K562 (cell line): ENCODE data around the gene PGAM2. TPM values are rescaled to one million over a fixed set of nuclear protein-coding genes. Genes with fewer than 3 reads are reported as not detected.

Source experiments
- ATAC-seq: fragments of 200-7000 bp; cut with Tn5 transposase; 3 replicates; pipeline ENCODE4 v1.9.1; 2020; ENCODE audit warnings: moderate library complexity
- BruUV-seq: library from RNA; stranded (reverse); fragments of 400-500 nt; replicated peaks from 2 replicates; lab custom pipeline; 2021; lab: Mats Ljungman, UMichigan
- CTCF ChIA-PET: fragments of 300-600 bp; formaldehyde crosslinking; extraction: SDS; loops from one replicate; lab custom pipeline; 2021; ENCODE audit warnings: low intra/inter-chr PET ratio; lab: Yijun Ruan, JAX
- POLR2A ChIA-PET: fragments of 300-600, 350-650 bp; sonication (Branson Sonifier 250); formaldehyde crosslinking; extraction: SDS; loops from one replicate; lab custom pipeline; 2021; ENCODE audit warnings: antibody characterized with exemption, inconsistent platforms; lab: Yijun Ruan, JAX
- DNase-seq, 4 experiments: peaks; one replicate each; pipeline versions ENCODE4 v3.0.0 to v3.0.0-alpha.2; 2011 to 2018; ENCODE audit warnings: low spot score in 3 of 4, mixed read lengths in 3 of 4; ENCODE audit errors: extremely low read depth in 1 of 4
- FAIRE-seq: peaks from 2 replicates; lab custom pipeline; 2011; peaks lifted over from hg19 to GRCh38; lab: Jason Lieb, UNC
- H2AFZ ChIP-seq: 2 replicates; pipeline ENCODE4 v1.6.0; 2011; ENCODE audit warnings: low read depth, low read length, control low read depth, inconsistent platforms
- H3K27ac ChIP-seq: fragments of 200-600 bp; 3 replicates; pipeline ENCODE4 v1.8.0; 2011; ENCODE audit warnings: low read depth, mild to moderate bottlenecking, control low read depth, inconsistent platforms, low read length, moderate library complexity, mixed read lengths; ENCODE audit errors: extremely low read depth
- H3K27me3 ChIP-seq, 2 experiments: fragments of 300-600 bp in 1 of 2; 2 replicates in 1 of 2; 3 replicates in 1 of 2; pipeline versions ENCODE4 v1.6.0 to v1.8.0; 2011; ENCODE audit warnings: inconsistent platforms in 2 of 2, low read length in 2 of 2, mild to moderate bottlenecking in 1 of 2, mixed read lengths in 1 of 2, moderate library complexity in 1 of 2; ENCODE audit not compliant: control insufficient read depth in 2 of 2, insufficient read depth in 2 of 2
- H3K36me3 ChIP-seq: fragments of 300-600 bp; 3 replicates; pipeline ENCODE4 v1.8.0; 2011; ENCODE audit warnings: mild to moderate bottlenecking, low read length, inconsistent platforms; ENCODE audit not compliant: control insufficient read depth, insufficient read depth
- H3K4me1 ChIP-seq, 2 experiments: fragments of 200-600 bp in 1 of 2; replicated peaks in 1 of 2; 2 replicates in 1 of 2; 3 replicates in 1 of 2; pipeline versions ENCODE4 v1.5.1 to v1.8.0; 2011; ENCODE audit warnings: inconsistent platforms in 2 of 2, low read length in 2 of 2, mild to moderate bottlenecking in 1 of 2, mixed read lengths in 1 of 2, moderate library complexity in 1 of 2; ENCODE audit not compliant: control insufficient read depth in 2 of 2, insufficient read depth in 2 of 2
- H3K4me2 ChIP-seq: 2 replicates; pipeline ENCODE4 v1.6.1; 2011; ENCODE audit warnings: low read length, control low read depth, inconsistent platforms, mixed read lengths; ENCODE audit not compliant: insufficient read depth
- H3K4me3 ChIP-seq: fragments of 200-600 bp; sonication (generic), shearing (Covaris generic); 2 replicates; pipeline ENCODE4 v1.5.1; 2016; ENCODE audit warnings: control low read depth, inconsistent platforms
- H3K79me2 ChIP-seq: fragments of 200-600 bp; 3 replicates; pipeline ENCODE4 v1.8.0; 2011; ENCODE audit warnings: low read length, inconsistent platforms; ENCODE audit not compliant: control insufficient read depth, insufficient read depth
- H3K9ac ChIP-seq, 2 experiments: 2 replicates each; pipeline versions ENCODE4 v1.6.0 to v1.6.1; 2011; ENCODE audit warnings: low read depth in 2 of 2, low read length in 2 of 2, control low read depth in 1 of 2, inconsistent platforms in 1 of 2, mild to moderate bottlenecking in 1 of 2, mixed read lengths in 1 of 2; ENCODE audit not compliant: insufficient read depth in 1 of 2
- H3K9me1 ChIP-seq: one replicate; pipeline ENCODE4 v1.6.0; 2011; ENCODE audit warnings: inconsistent platforms, mild to moderate bottlenecking, low read length, moderate library complexity; ENCODE audit not compliant: control insufficient read depth, insufficient read depth
- H3K9me3 ChIP-seq: replicated peaks from 2 replicates; pipeline ENCODE4 v1.5.1; 2011; ENCODE audit warnings: low read depth, low read length, inconsistent platforms; ENCODE audit not compliant: control insufficient read depth, insufficient read depth
- H4K20me1 ChIP-seq: replicated peaks from 2 replicates; pipeline ENCODE4 v1.6.1; 2011; ENCODE audit warnings: low read length, inconsistent platforms, mixed read lengths; ENCODE audit not compliant: control insufficient read depth, insufficient read depth
- NFIC ChIP-seq: fragments of 450-650 bp; IDR thresholded peaks from 2 replicates; pipeline ENCODE4 v1.6.1; 2017; ENCODE audit warnings: mild to moderate bottlenecking, inconsistent platforms
- POLR2G ChIP-seq: fragments of 200-400 bp; formaldehyde crosslinking; IDR thresholded peaks from 2 replicates; pipeline ENCODE4 v1.6.1; 2017; ENCODE audit warnings: low read depth, mild to moderate bottlenecking, antibody characterized with exemption, low read length, moderate library complexity
- RBFOX2 ChIP-seq: fragments of 200-400 bp; formaldehyde crosslinking; IDR thresholded peaks from 2 replicates; pipeline ENCODE4 v1.6.1; 2017; ENCODE audit warnings: low read depth, mild to moderate bottlenecking, low read length, moderate library complexity
- RBM14 ChIP-seq: fragments of 200-400 bp; formaldehyde crosslinking; IDR thresholded peaks from 2 replicates; pipeline ENCODE4 v1.6.1; 2018; ENCODE audit warnings: low read depth, mild to moderate bottlenecking, low read length, moderate library complexity, borderline replicate concordance; ENCODE audit not compliant: insufficient read depth
- WGBS: fragments of 100-300 bp; shearing (Covaris generic); methylation state at CpG from one replicate; pipeline ENCODE4 v1.1.6; 2016; ENCODE audit warnings: low coverage, mixed read lengths; ENCODE audit not compliant: insufficient coverage; ENCODE audit errors: missing lambda C conversion rate; 5-methylcytosine and 5-hydroxymethylcytosine counted together
- in situ Hi-C: fragments of 300-500 bp; cut with MboI; formaldehyde crosslinking; loops from 4 replicates; pipeline ENCODE4 v1.15.0; 2018; ENCODE audit warnings: inconsistent platforms, mixed read lengths
- intact Hi-C: fragments of 100-400 bp; cut with micrococcal nuclease; formaldehyde crosslinking; loops from 2 replicates; pipeline ENCODE4 v1.14.2; 2022
- polyA plus RNA-seq, 8 experiments: library from polyadenylated mRNA; depleted of rRNA in 4 of 8; stranded (reverse) in 5 of 8; unstranded in 3 of 8; fragments of >200 nt; fragmentation: Nextera tagmentation in 2 of 8; fragmentation: Illumina TruSeq in 1 of 8; extraction: Ambion mirVana in 2 of 8; extraction: Trizol in 1 of 8; gene quantifications; 2 replicates each; pipeline versions ENCODE4 v1.2.1 to v1.2.3, GENCODE V29; 2011 to 2014; ENCODE audit warnings: inconsistent platforms in 1 of 8, missing spikeins in 1 of 8
- total RNA-seq, 7 experiments: library from RNA; depleted of rRNA in 6 of 7; stranded (reverse); fragments of >200 nt in 6 of 7; fragmentation: Illumina TruSeq in 2 of 7; extraction: Trizol in 2 of 7; gene quantifications; 2 replicates each; pipeline versions ENCODE4 v1.2.1 to v1.2.3, GENCODE V29; 2011 to 2021; ENCODE audit warnings: low replicate concordance in 1 of 7

Gene PGAM2
- total and polyA plus RNA-seq, 9 of the 15 experiments (the other 6 are each of a cell fraction or from before 2014, with no cell fraction given): not detected

GRCh38 chr7:44062180-44062902 lies 3.0 kb downstream of the PGAM2 start:
- Histone ChIP-seq H3K4me2 (no peak overlapping the region), H3K4me1 (peaks cover 0 to 32% of the 10 kb centered on the region in 2 experiments; a peak in 3 of 5 replicates), H3K79me2 (no peaks in the 10 kb centered on the region), H4K20me1 (peaks cover 11% of the 10 kb centered on the region; the same call in 1 of the 2 replicates), H3K36me3 (peaks cover 46% of the 10 kb centered on the region; the same call in 2 of the 3 replicates), H3K27ac (no peak overlapping the region), H2AFZ (no peak overlapping the region), H3K9me1 (no peaks in the 10 kb centered on the region), H3K4me3 (no peak overlapping the region), H3K9ac (peak overlapping the region in 1 of 2 experiments; percentile 64; a peak in 1 of 4 replicates), H3K9me3 (no peaks in the 10 kb centered on the region), H3K27me3 (peaks cover 0 to 5% of the 10 kb centered on the region in 2 experiments; a peak in 1 of 5 replicates)
- POLR2A ChIA-PET: interaction anchor here (0.7 to 0.8 kb wide), 2 partner anchors 13 to 16 kb away, joined by 3 to 4 read pairs; no protein-coding TSS in a partner anchor
- CTCF ChIA-PET: no interaction called here
- no peak for FAIRE-seq
- BruUV-seq: no TSS peak
- TF ChIP-seq POLR2G (peak; percentile 59), RBFOX2 (0 out of 2 replicates have a peak, but pooled peaks have one; percentile 32), RBM14 (no peak), NFIC (0 out of 2 replicates have a peak, but pooled peaks have one; percentile 12)
- no peak for DNase-seq
- no peak for ATAC-seq
- intact Hi-C loops: no loop called here
- 90% methylated on average over 10 of the region's 11 CpGs for WGBS
- in situ Hi-C loops: no loop called here
